ENCODE results near the gene CERS6.

DNA sequence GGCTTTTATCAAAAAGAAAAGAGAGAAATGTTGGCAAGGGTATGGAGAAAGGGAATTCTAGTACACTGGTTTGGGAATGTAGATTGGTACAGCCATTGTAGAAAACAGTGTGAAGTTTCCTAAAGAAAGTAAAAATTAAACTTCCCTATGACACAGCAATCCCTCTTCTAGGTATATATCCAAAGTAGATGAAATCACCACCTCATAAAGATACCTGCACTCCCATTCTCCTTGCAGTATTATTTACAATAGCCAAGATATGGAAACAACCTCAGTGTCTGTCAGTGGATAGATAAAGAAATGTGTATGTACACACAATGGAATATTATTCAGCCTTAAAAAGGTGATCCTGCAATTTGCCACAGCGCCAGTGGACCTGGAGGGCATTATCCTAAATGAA is 199.1 kb downstream of the CERS6 start:
- TF ChIP-seq, protein P1, sequence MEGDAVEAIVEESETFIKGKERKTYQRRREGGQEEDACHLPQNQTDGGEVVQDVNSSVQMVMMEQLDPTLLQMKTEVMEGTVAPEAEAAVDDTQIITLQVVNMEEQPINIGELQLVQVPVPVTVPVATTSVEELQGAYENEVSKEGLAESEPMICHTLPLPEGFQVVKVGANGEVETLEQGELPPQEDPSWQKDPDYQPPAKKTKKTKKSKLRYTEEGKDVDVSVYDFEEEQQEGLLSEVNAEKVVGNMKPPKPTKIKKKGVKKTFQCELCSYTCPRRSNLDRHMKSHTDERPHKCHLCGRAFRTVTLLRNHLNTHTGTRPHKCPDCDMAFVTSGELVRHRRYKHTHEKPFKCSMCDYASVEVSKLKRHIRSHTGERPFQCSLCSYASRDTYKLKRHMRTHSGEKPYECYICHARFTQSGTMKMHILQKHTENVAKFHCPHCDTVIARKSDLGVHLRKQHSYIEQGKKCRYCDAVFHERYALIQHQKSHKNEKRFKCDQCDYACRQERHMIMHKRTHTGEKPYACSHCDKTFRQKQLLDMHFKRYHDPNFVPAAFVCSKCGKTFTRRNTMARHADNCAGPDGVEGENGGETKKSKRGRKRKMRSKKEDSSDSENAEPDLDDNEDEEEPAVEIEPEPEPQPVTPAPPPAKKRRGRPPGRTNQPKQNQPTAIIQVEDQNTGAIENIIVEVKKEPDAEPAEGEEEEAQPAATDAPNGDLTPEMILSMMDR (IDR thresholded peaks at IDR 0.05), result no peak
- TF ChIP-seq SIN3A (IDR thresholded peaks at IDR 0.05; ENCODE audit: borderline replicate concordance, insufficient read depth, low read depth, low read length) (no peak), POLR2AphosphoS5 (IDR thresholded peaks at IDR 0.05; ENCODE audit: low read depth, low read length) (no peak)
